GM12892 (cell line): ENCODE results near the gene ARHGEF3.
"Not testable (repeated sequence)": the region's sequence is repeated elsewhere in the genome, so short reads cannot be mapped to it uniquely, and the experiment has no call there.

Experiments used
- POLR2A ChIP-seq: IDR thresholded peaks from 2 replicates; pipeline ENCODE4 v1.6.1; 2011; ENCODE audit warnings: low read depth, low read length, control low read depth
- POLR2AphosphoS5 ChIP-seq: IDR thresholded peaks from 2 replicates; pipeline ENCODE4 v1.6.1; 2011; ENCODE audit warnings: low read depth, low read length, control low read depth
- TAF1 ChIP-seq: IDR thresholded peaks from 2 replicates; pipeline ENCODE4 v1.6.1; 2011; ENCODE audit warnings: low read depth, mild to moderate bottlenecking, control low read depth, low read length, borderline replicate concordance

GRCh38 chr3:56707412-56707811 is 94.3 kb downstream of the ARHGEF3 start:
- not testable (repeated sequence) for TF ChIP-seq POLR2AphosphoS5, POLR2A, TAF1
